CD4-positive, CD25-positive, alpha-beta regulatory T cell (primary cell): ENCODE data around the gene MRPL52. TPM values are rescaled to one million over a fixed set of nuclear protein-coding genes. Genes with fewer than 3 reads are reported as not detected.
A peak's percentile ranks its signal among the peaks of the same experiment; 100 is the strongest.

ENCODE experiments used
- ATAC-seq, 2 donors: fragments of 150-1000 bp; cut with Tn5 transposase; one replicate each; pipeline ENCODE4 v1.10.0; 2021; ENCODE audit warnings: low read depth in 2 of 2, moderate number of reproducible peaks in 2 of 2, moderate library complexity in 1 of 2
- DNase-seq, 3 donors: peaks; one replicate each; pipeline versions ENCODE4 v3.0.0 to v3.0.0-alpha.2; 2012 to 2022; ENCODE audit warnings: mixed read lengths in 1 of 3
- H3K27ac ChIP-seq: one replicate; pipeline ENCODE4 v1.7.0; 2013; ENCODE audit warnings: mild to moderate bottlenecking, low read length; ENCODE audit not compliant: insufficient read depth, poor library complexity, severe bottlenecking
- H3K27me3 ChIP-seq: one replicate; pipeline ENCODE4 v1.7.0; 2013; ENCODE audit warnings: low read length; ENCODE audit not compliant: control insufficient read depth, insufficient read depth
- H3K36me3 ChIP-seq: one replicate; pipeline ENCODE4 v1.7.0; 2013; ENCODE audit warnings: mild to moderate bottlenecking, low read length, moderate library complexity; ENCODE audit not compliant: control insufficient read depth, insufficient read depth
- H3K4me1 ChIP-seq: 2 replicates; pipeline ENCODE4 v1.7.0; 2013; ENCODE audit warnings: mild to moderate bottlenecking, low read length; ENCODE audit not compliant: insufficient read depth, control insufficient read depth, poor library complexity, severe bottlenecking
- H3K4me3 ChIP-seq: one replicate; pipeline ENCODE4 v1.7.0; 2013; ENCODE audit warnings: low read depth, mild to moderate bottlenecking, low read length, moderate library complexity
- H3K9me3 ChIP-seq, 2 experiments: 1 replicate in 1 of 2; 2 replicates in 1 of 2; pipeline ENCODE4 v1.7.0; 2013; ENCODE audit warnings: low read length in 2 of 2, mild to moderate bottlenecking in 1 of 2, moderate library complexity in 1 of 2; ENCODE audit not compliant: control insufficient read depth in 2 of 2
- H3K27ac Mint-ChIP-seq, 3 donors: one replicate each; pipeline ENCODE4 v1.8.0; 2020 to 2022; ENCODE audit warnings: mild to moderate bottlenecking in 3 of 3, mixed read lengths in 3 of 3, moderate library complexity in 2 of 3
- H3K27me3 Mint-ChIP-seq: one replicate; pipeline ENCODE4 v1.8.0; 2022; ENCODE audit warnings: mild to moderate bottlenecking, mixed read lengths
- H3K36me3 Mint-ChIP-seq: one replicate; pipeline ENCODE4 v1.8.0; 2020; ENCODE audit warnings: mixed read lengths
- H3K4me1 Mint-ChIP-seq, 4 donors: one replicate each; pipeline ENCODE4 v1.8.0; 2020 to 2022; ENCODE audit warnings: mixed read lengths in 4 of 4, mild to moderate bottlenecking in 1 of 4
- H3K4me3 Mint-ChIP-seq, 4 donors: one replicate each; pipeline ENCODE4 v1.8.0; 2020 to 2022; ENCODE audit warnings: mild to moderate bottlenecking in 4 of 4, mixed read lengths in 4 of 4, moderate library complexity in 3 of 4
- H3K9me3 Mint-ChIP-seq, 7 donors: one replicate each; pipeline ENCODE4 v1.8.0; 2020 to 2022; ENCODE audit warnings: mixed read lengths in 7 of 7, mild to moderate bottlenecking in 3 of 7, moderate library complexity in 2 of 7
- polyA plus RNA-seq, 4 donors: library from polyadenylated mRNA; unstranded; fragments of 300-500 nt; fragmentation: Illumina TruSeq; gene quantifications; one replicate each; pipeline ENCODE4 v1.2.3, GENCODE V29; 2021
- total RNA-seq: library from RNA; stranded (reverse); gene quantifications from one replicate; pipeline ENCODE4 v1.2.3, GENCODE V29; 2022

Gene MRPL52
- total and polyA plus RNA-seq, 5 donors from 2014 or later = 35.7 to 148 (median 136) TPM

GRCh38 chr14:22812744-22813143 lies 16.9 kb upstream of the MRPL52 start:
- ATAC-seq (no peak), DNase-seq (no peak)
- H3K36me3 ChIP-seq = no peaks in the 10 kb centered on the region
- H3K9me3 ChIP-seq = no peaks in the 10 kb centered on the region
- Mint-ChIP-seq H3K27ac (no peak overlapping the region), H3K27me3 (peaks cover 17% of the 10 kb centered on the region), H3K4me1 (peaks cover 0 to 18% (median 7%) of the 10 kb centered on the region in 4 donors), H3K36me3 (no peaks in the 10 kb centered on the region), H3K9me3 (peaks cover 0 to 1% (median 0%) of the 10 kb centered on the region in 7 donors), H3K4me3 (peak overlapping the region in 1 of 4 donors; percentile 48)
- no peaks in the 10 kb centered on the region for H3K27me3 ChIP-seq
- H3K4me3 ChIP-seq = no peak overlapping the region
- H3K4me1 ChIP-seq = no peaks in the 10 kb centered on the region
- no peak overlapping the region for H3K27ac ChIP-seq

DNA sequence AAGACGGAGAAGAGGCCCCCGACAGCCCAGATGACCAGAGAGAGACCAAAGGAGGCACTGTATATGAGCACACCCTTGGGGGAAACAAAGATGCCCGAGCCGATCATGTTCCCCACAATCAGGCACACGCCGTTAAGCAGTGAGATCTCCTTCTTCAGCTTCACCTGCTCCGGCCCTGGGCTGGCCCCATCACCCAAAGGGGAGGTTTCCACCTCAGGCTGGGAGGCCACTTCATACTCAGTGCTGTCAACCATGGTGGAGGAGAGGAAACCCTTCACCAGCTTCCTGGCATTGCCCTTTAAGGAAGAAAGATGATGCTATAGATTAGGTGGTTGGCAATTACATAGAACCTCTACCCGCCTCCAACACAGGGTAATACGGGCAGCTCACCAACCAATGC lies 16.5 kb upstream of the MRPL52 start:
- H3K9me3 Mint-ChIP-seq = peaks cover 0 to 1% (median 0%) of the 10 kb centered on the region in 7 donors
- DNase-seq (no peak), ATAC-seq (no peak)
- no peaks in the 10 kb centered on the region for H3K4me1 ChIP-seq
- H3K36me3 ChIP-seq = no peaks in the 10 kb centered on the region
- no peak overlapping the region for H3K27ac ChIP-seq
- H3K9me3 ChIP-seq = no peaks in the 10 kb centered on the region
- no peaks in the 10 kb centered on the region for H3K27me3 ChIP-seq
- H3K4me1 Mint-ChIP-seq = peaks cover 0 to 18% (median 9%) of the 10 kb centered on the region in 4 donors
- H3K4me3 Mint-ChIP-seq = peak overlapping the region in 1 of 4 donors; percentile 48
- H3K27ac Mint-ChIP-seq = no peak overlapping the region
- H3K36me3 Mint-ChIP-seq = no peaks in the 10 kb centered on the region
- peaks cover 21% of the 10 kb centered on the region for H3K27me3 Mint-ChIP-seq
- H3K4me3 ChIP-seq = no peak overlapping the region

DNA sequence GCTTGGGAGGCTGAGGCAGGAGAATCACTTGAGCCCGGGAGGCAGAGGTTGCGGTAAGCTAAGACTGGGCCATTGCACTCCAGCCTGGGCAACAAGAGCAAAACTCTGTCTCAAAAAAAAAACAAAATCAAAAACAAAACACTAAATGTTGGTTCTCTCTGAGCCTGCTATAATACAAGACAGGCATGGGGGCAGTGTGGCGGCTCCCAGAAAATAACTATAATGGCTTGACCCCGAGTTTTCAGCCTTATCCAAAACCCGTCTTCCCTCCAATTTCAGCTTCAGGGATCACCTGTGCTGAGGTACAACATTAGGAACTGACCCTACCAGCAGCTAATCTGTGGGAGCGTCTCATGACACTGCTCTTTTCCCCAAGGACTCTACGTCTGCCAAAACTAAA lies 15.3 kb upstream of the MRPL52 start:
- H3K27ac Mint-ChIP-seq = no peak overlapping the region
- no peak overlapping the region for H3K4me3 Mint-ChIP-seq
- Histone ChIP-seq H3K4me3 (no peak overlapping the region), H3K27me3 (no peaks in the 10 kb centered on the region), H3K36me3 (no peaks in the 10 kb centered on the region), H3K4me1 (no peaks in the 10 kb centered on the region), H3K27ac (no peak overlapping the region), H3K9me3 (no peaks in the 10 kb centered on the region)
- no peaks in the 10 kb centered on the region for H3K36me3 Mint-ChIP-seq
- H3K4me1 Mint-ChIP-seq = peaks cover 0 to 24% (median 10%) of the 10 kb centered on the region in 4 donors
- peaks cover 23% of the 10 kb centered on the region for H3K27me3 Mint-ChIP-seq
- ATAC-seq = no peak
- no peak for DNase-seq
- peaks cover 0 to 1% (median 0%) of the 10 kb centered on the region in 7 donors for H3K9me3 Mint-ChIP-seq

DNA sequence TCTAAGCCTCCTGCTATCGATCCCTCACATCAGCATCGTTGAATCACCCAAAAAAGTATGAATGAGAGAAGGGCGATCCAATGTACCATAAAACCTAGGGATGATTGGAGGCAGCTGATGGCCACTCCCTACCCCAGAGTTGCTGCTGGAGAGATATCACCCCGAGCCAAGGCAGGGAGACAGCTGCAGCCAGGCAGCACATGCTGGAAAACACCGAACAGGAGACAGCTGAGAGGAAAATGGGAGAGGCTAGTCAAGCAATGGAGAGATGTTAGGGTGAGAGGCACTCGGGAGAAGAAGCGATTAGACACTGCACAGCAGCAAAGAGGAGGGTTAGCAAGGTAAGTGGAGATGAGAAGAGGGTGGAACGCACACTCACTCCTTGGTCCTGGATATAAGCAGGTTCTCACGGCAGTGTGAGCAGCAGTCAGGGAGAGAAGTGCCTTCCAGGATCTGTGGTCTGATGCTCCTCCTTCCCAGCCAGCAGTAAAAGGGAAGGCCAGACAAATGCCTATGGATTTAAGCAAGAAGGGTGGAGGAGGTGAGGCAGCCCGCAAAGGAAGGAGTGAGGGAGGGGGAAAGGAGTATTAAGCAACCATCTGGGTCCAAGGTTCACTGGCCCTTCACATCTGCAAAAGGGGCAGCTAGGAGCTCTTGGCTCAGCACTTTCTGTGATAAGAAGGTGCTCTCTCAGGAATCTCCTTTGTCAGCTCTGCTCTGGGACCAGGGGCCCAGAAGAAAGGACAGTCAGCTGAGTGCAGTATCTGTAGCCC lies 14.6 kb upstream of the MRPL52 start, which contains the start of gene SLC7A7:
TSS of gene SLC7A7 (minus strand) at position 495 of the 773 bp plus-strand sequence. CDS start 2,037 bp downstream, outside the sequence.
- H3K4me3 Mint-ChIP-seq = no peak within 1 kb of the TSS
- no peaks in the 10 kb centered on the region for H3K36me3 ChIP-seq
- H3K27me3 Mint-ChIP-seq = peaks cover 26% of the 10 kb centered on the region
- no peak within 1 kb of the TSS for H3K27ac ChIP-seq
- no peaks in the 10 kb centered on the region for H3K27me3 ChIP-seq
- H3K9me3 ChIP-seq = no peaks in the 10 kb centered on the region
- H3K27ac Mint-ChIP-seq = peak within 1 kb of the TSS in 1 of 3 donors; percentile 44
- DNase-seq (no peak), ATAC-seq (no peak)
- peaks cover 0 to 26% (median 12%) of the 10 kb centered on the region in 4 donors for H3K4me1 Mint-ChIP-seq
- H3K9me3 Mint-ChIP-seq = peaks cover 0 to 3% (median 0%) of the 10 kb centered on the region in 7 donors
- H3K4me3 ChIP-seq = no peak within 1 kb of the TSS
- no peaks in the 10 kb centered on the region for H3K4me1 ChIP-seq
- no peaks in the 10 kb centered on the region for H3K36me3 Mint-ChIP-seq

DNA sequence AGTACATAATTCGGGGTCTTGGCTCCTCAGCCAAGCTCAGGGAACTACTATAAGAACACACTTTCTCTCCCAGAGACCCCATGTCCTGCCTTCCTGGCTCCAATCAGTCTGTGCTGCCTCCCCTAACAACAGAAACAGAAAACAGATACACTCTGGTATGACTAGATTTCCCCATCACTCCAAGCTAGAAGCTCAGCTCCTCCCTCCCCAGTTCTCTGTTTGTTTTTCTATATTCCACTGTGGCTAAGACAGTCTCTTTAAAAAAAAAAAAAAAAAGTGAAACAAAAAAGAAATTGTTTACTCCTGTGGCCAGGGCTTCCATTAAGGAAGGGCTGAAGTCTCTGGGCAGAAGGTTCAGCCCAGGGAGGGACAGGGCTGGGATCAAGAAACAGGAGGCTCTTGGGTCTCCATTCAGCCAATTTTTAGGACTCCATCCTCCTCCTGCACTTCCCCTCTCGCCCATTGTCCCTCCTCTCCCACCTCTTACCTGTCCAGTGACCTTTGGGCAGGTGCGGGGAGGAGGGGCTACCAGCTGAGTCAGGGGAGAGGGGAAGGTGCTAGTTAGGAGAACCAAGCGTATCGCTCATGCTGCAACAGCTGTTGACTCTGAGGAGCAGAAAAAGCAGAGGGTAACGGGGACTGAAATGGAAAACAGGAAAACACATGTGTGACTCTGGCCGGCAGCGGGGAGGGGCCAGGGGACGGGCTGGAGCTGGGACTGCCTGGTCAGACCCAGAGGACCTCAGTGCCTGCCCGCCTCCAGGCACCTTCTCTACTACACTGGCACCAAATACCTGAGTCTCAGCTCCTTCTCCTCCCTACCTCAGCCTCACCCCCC lies 10.3 kb upstream of the MRPL52 start:
- peaks cover 10% of the 10 kb centered on the region for H3K4me1 ChIP-seq
- H3K27ac Mint-ChIP-seq = no peak overlapping the region
- peaks cover 6% of the 10 kb centered on the region for H3K27me3 ChIP-seq

GRCh38 chr14:22820731-22821130 lies 9.0 kb upstream of the MRPL52 start:
- Mint-ChIP-seq H3K4me1 (peaks cover 10 to 37% (median 26%) of the 10 kb centered on the region in 4 donors), H3K9me3 (peaks cover 0 to 3% (median 0%) of the 10 kb centered on the region in 7 donors), H3K27me3 (peaks cover 37% of the 10 kb centered on the region), H3K27ac (no peak overlapping the region), H3K36me3 (no peaks in the 10 kb centered on the region), H3K4me3 (no peak overlapping the region)
- Histone ChIP-seq H3K4me3 (no peak overlapping the region), H3K27ac (no peak overlapping the region), H3K9me3 (no peaks in the 10 kb centered on the region), H3K36me3 (no peaks in the 10 kb centered on the region), H3K27me3 (peaks cover 6% of the 10 kb centered on the region), H3K4me1 (peaks cover 10% of the 10 kb centered on the region)
- ATAC-seq (no peak), DNase-seq (no peak)

More for the DNA sequence above, 10.3 kb upstream of the MRPL52 start:
- ATAC-seq = no peak
- H3K9me3 ChIP-seq = no peaks in the 10 kb centered on the region
- Mint-ChIP-seq H3K36me3 (no peaks in the 10 kb centered on the region), H3K4me3 (no peak overlapping the region), H3K9me3 (peaks cover 0 to 3% (median 0%) of the 10 kb centered on the region in 7 donors), H3K4me1 (peaks cover 10 to 37% (median 20%) of the 10 kb centered on the region in 4 donors), H3K27me3 (peaks cover 34% of the 10 kb centered on the region)
- H3K27ac ChIP-seq = no peak overlapping the region
- no peak for DNase-seq
- no peaks in the 10 kb centered on the region for H3K36me3 ChIP-seq
- H3K4me3 ChIP-seq = no peak overlapping the region

DNA sequence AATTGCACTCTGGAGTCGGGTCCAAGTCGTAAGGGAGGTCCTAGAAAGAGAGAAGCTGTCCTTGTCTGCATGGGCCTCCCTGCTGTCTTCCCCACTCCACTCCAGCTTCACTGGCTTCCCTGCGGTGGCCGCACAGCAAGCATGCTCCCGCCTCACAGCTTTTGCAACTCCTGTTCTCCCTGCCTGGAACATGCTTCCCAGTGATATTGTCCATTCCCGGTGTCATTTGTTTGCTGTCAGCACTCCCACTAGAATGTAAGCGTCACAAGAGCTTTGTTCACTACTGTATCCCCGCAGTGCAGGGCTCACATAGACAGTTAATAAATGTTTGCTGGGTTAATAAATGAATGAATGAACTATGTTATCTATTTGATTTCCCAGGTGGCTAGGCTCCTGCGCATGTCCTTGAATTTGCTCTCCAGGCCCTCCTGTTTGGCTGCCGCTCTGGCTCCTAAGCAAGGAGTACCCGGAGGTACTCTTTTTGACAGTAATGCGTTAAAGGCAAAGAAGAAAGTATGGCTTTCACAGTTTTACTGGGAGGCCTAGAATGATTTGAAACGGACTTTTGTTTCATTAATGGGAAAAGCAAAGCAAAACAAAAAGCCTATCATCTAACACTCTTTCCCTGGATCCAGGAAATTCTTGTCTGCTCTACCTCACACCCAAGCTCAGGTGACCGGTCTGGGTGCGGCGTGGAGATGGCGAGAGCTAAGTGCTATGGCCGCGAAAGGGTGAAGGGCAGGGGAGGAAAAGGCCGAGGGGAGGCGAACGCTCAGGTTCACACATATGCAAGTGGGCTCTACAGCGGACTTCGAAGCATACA lies 8.3 kb upstream of the MRPL52 start:
- no peak overlapping the region for H3K27ac Mint-ChIP-seq
- H3K36me3 Mint-ChIP-seq = no peaks in the 10 kb centered on the region

More for the DNA sequence above, 8.3 kb upstream of the MRPL52 start:
- H3K36me3 ChIP-seq = no peaks in the 10 kb centered on the region
- H3K27me3 ChIP-seq = peaks cover 6% of the 10 kb centered on the region
- H3K9me3 ChIP-seq = no peaks in the 10 kb centered on the region
- H3K4me3 ChIP-seq = no peak overlapping the region
- H3K4me1 ChIP-seq = peaks cover 10% of the 10 kb centered on the region
- Mint-ChIP-seq H3K4me1 (peaks cover 10 to 34% (median 23%) of the 10 kb centered on the region in 4 donors), H3K9me3 (peaks cover 0 to 3% (median 0%) of the 10 kb centered on the region in 7 donors), H3K4me3 (peak overlapping the region in 2 of 4 donors; percentile 21 to 35), H3K27me3 (peaks cover 36% of the 10 kb centered on the region)
- DNase-seq (no peak), ATAC-seq (no peak)
- H3K27ac ChIP-seq = no peak overlapping the region
